WTC11 (cell line): Measurements from ENCODE around the gene CLSTN2. TPM values are rescaled to one million over a fixed set of nuclear protein-coding genes. Genes with fewer than 3 reads are reported as not detected.

Experiments
- ATAC-seq: fragments of 200-7000 bp; cut with Tn5 transposase; 2 replicates; pipeline ENCODE4 v1.10.0; 2021; ENCODE audit warnings: mild to moderate bottlenecking, moderate library complexity
- CTCF ChIA-PET: fragments of 300-600 bp; sonication (Branson Sonifier 250); formaldehyde crosslinking; loops from one replicate; lab custom pipeline; 2021; ENCODE audit warnings: antibody characterized with exemption; lab: Charles Lee
- POLR2A ChIA-PET: fragments of 350-600 bp; sonication (Branson Sonifier 250); formaldehyde crosslinking; loops from one replicate; lab custom pipeline; 2021; ENCODE audit warnings: antibody characterized with exemption; lab: Charles Lee
- DNase-seq: peaks from one replicate; pipeline ENCODE4 v3.0.0; 2021; ENCODE audit warnings: low spot score
- H3K27ac Mint-ChIP-seq: 2 replicates; pipeline ENCODE4 v1.8.0; 2021; ENCODE audit warnings: mixed read lengths
- H3K27me3 Mint-ChIP-seq: 2 replicates; pipeline ENCODE4 v1.8.0; 2021; ENCODE audit warnings: low read depth, mild to moderate bottlenecking, moderate library complexity, mixed read lengths
- H3K36me3 Mint-ChIP-seq: 2 replicates; pipeline ENCODE4 v1.8.0; 2021; ENCODE audit warnings: mixed read lengths
- H3K4me1 Mint-ChIP-seq: 2 replicates; pipeline ENCODE4 v1.8.0; 2022; ENCODE audit warnings: mixed read lengths
- H3K4me3 Mint-ChIP-seq: 2 replicates; pipeline ENCODE4 v1.8.0; 2021; ENCODE audit warnings: mild to moderate bottlenecking, moderate library complexity, mixed read lengths
- H3K9me3 Mint-ChIP-seq: 2 replicates; pipeline ENCODE4 v1.8.0; 2021; ENCODE audit warnings: mixed read lengths
- ATF6 ChIP-seq: sonication (generic); formaldehyde crosslinking; IDR thresholded peaks from 2 replicates; pipeline ENCODE4 v1.8.1; 2023; ENCODE audit warnings: mild to moderate bottlenecking, missing genetic modification reagents
- CREM ChIP-seq: sonication (generic); formaldehyde crosslinking; IDR thresholded peaks from 2 replicates; pipeline ENCODE4 v1.8.1; 2022; ENCODE audit warnings: mild to moderate bottlenecking, missing genetic modification reagents, moderate library complexity
- CTCF ChIP-seq: fragments of 200-600 bp; IDR thresholded peaks from 2 replicates; pipeline ENCODE4 v1.8.0; 2022; ENCODE audit warnings: antibody characterized with exemption
- E2F5 ChIP-seq: sonication (generic); formaldehyde crosslinking; IDR thresholded peaks from 2 replicates; pipeline ENCODE4 v1.8.1; 2022; ENCODE audit warnings: mild to moderate bottlenecking, moderate library complexity, missing genetic modification reagents
- EMX1 ChIP-seq: fragments of 250-450 bp; sonication (Bioruptor Pico); IDR thresholded peaks from 2 replicates; pipeline ENCODE4 v1.8.0; 2021; ENCODE audit warnings: mild to moderate bottlenecking
- ETV6 ChIP-seq: sonication (generic); formaldehyde crosslinking; IDR thresholded peaks from 2 replicates; pipeline ENCODE4 v1.8.1; 2022; ENCODE audit warnings: mild to moderate bottlenecking, missing genetic modification reagents
- FOXJ3 ChIP-seq: sonication (generic); formaldehyde crosslinking; IDR thresholded peaks from 2 replicates; pipeline ENCODE4 v1.9.0; 2021; ENCODE audit warnings: missing genetic modification reagents, mild to moderate bottlenecking, borderline replicate concordance
- GABPB1 ChIP-seq: sonication (generic); formaldehyde crosslinking; IDR thresholded peaks from 2 replicates; pipeline ENCODE4 v1.8.1; 2023; ENCODE audit warnings: mild to moderate bottlenecking, missing genetic modification reagents
- GRHL2 ChIP-seq: fragments of 250-450 bp; sonication (Bioruptor Pico); IDR thresholded peaks from 2 replicates; pipeline ENCODE4 v1.8.0; 2022; ENCODE audit warnings: mild to moderate bottlenecking, moderate library complexity; ENCODE audit not compliant: insufficient replicate concordance, severe bottlenecking
- HMGA2 ChIP-seq: fragments of 250-450 bp; sonication (Bioruptor Pico); IDR thresholded peaks from 2 replicates; pipeline ENCODE4 v1.4.0; 2021; ENCODE audit warnings: mild to moderate bottlenecking, moderate library complexity
- KAT7 ChIP-seq: sonication (generic); formaldehyde crosslinking; IDR thresholded peaks from 2 replicates; pipeline ENCODE4 v1.8.1; 2023; ENCODE audit warnings: missing genetic modification reagents, mild to moderate bottlenecking, borderline replicate concordance
- MAX ChIP-seq: sonication (generic); formaldehyde crosslinking; IDR thresholded peaks from 2 replicates; pipeline ENCODE4 v1.8.0; 2022; ENCODE audit warnings: mild to moderate bottlenecking, missing genetic modification reagents
- NFE2L1 ChIP-seq: sonication (generic); formaldehyde crosslinking; IDR thresholded peaks from 2 replicates; pipeline ENCODE4 v1.8.1; 2023; ENCODE audit warnings: missing genetic modification reagents
- PRDM15 ChIP-seq: sonication (generic); formaldehyde crosslinking; IDR thresholded peaks from 2 replicates; pipeline ENCODE4 v1.8.0; 2022; ENCODE audit warnings: missing genetic modification reagents
- SMAD4 ChIP-seq: sonication (generic); formaldehyde crosslinking; IDR thresholded peaks from 2 replicates; pipeline ENCODE4 v1.8.0; 2022; ENCODE audit warnings: mild to moderate bottlenecking, missing genetic modification reagents
- STAT6 ChIP-seq: sonication (generic); formaldehyde crosslinking; conservative IDR thresholded peaks from 2 replicates; pipeline ENCODE4 v1.8.1; 2023; ENCODE audit warnings: mild to moderate bottlenecking, low read depth, missing genetic modification reagents, moderate library complexity
- TEAD4 ChIP-seq: sonication (generic); formaldehyde crosslinking; IDR thresholded peaks from 2 replicates; pipeline ENCODE4 v1.8.0; 2022; ENCODE audit warnings: mild to moderate bottlenecking, missing genetic modification reagents
- TP53 ChIP-seq: sonication (generic); formaldehyde crosslinking; IDR thresholded peaks from 2 replicates; pipeline ENCODE4 v1.8.1; 2023; ENCODE audit warnings: mild to moderate bottlenecking, missing genetic modification reagents
- ZBTB21 ChIP-seq: sonication (generic); formaldehyde crosslinking; IDR thresholded peaks from 2 replicates; pipeline ENCODE4 v1.8.1; 2023; ENCODE audit warnings: mild to moderate bottlenecking, missing genetic modification reagents, borderline replicate concordance
- ZMAT4 ChIP-seq: fragments of 250-450 bp; sonication (Bioruptor Pico); IDR thresholded peaks from 2 replicates; pipeline ENCODE4 v1.9.0; 2021; ENCODE audit warnings: mild to moderate bottlenecking
- ZNF423 ChIP-seq: fragments of 250-450 bp; sonication (Bioruptor Pico); IDR thresholded peaks from 2 replicates; pipeline ENCODE4 v2.1.2; 2022; ENCODE audit warnings: mild to moderate bottlenecking, moderate library complexity
- total RNA-seq: library from RNA; stranded (reverse); gene quantifications from 3 replicates; pipeline ENCODE4 v1.2.3, GENCODE V29; 2021

Gene CLSTN2
- total RNA-seq, 1 experiment from 2014 or later, result 0.35 TPM

GRCh38 chr3:140196970-140197369, 262.0 kb downstream of the CLSTN2 start:
- CTCF ChIA-PET, result no interaction called here
- peaks cover 11% of the 10 kb centered on the region for H3K36me3 Mint-ChIP-seq
- no peak overlapping the region for H3K4me3 Mint-ChIP-seq
- H3K4me1 Mint-ChIP-seq, result peaks cover 29% of the 10 kb centered on the region
- no peak for TF ChIP-seq CTCF
- no peak for TF ChIP-seq ATF6 (CRISPR knock-in tag)
- TF ChIP-seq E2F5 (CRISPR knock-in tag), result no peak
- no peak for TF ChIP-seq GRHL2 (CRISPR knock-in tag)
- TF ChIP-seq GABPB1 (CRISPR knock-in tag), result no peak
- H3K9me3 Mint-ChIP-seq, result peaks cover 22% of the 10 kb centered on the region
- POLR2A ChIA-PET, result no interaction called here
- ATAC-seq, result no peak
- no peak for DNase-seq
- peaks cover 10% of the 10 kb centered on the region for H3K27me3 Mint-ChIP-seq
- H3K27ac Mint-ChIP-seq, result no peak overlapping the region

- Mint-ChIP-seq H3K9me3 (peaks cover 19% of the 10 kb centered on the region), H3K27ac (no peak overlapping the region), H3K4me3 (no peak overlapping the region), H3K4me1 (peaks cover 42% of the 10 kb centered on the region), H3K27me3 (peaks cover 21% of the 10 kb centered on the region), H3K36me3 (peaks cover 16% of the 10 kb centered on the region)
- ATAC-seq (no peak), DNase-seq (no peak)
- CTCF ChIA-PET, result no interaction called here
- POLR2A ChIA-PET, result no interaction called here
- TF ChIP-seq TEAD4 (no peak), EMX1 (CRISPR knock-in tag) (no peak), ETV6 (CRISPR knock-in tag) (no peak), HMGA2 (CRISPR knock-in tag) (no peak), ZNF423 (CRISPR knock-in tag) (no peak), KAT7 (CRISPR knock-in tag) (no peak), NFE2L1 (CRISPR knock-in tag) (no peak), PRDM15 (CRISPR knock-in tag) (no peak), TP53 (CRISPR knock-in tag) (no peak), FOXJ3 (CRISPR knock-in tag) (no peak), ZBTB21 (CRISPR knock-in tag) (no peak), MAX (CRISPR knock-in tag) (no peak), ZMAT4 (no peak), STAT6 (CRISPR knock-in tag) (no peak), CREM (CRISPR knock-in tag) (no peak), ATF6 (CRISPR knock-in tag) (no peak), SMAD4 (no peak), GRHL2 (CRISPR knock-in tag) (no peak)
These were observed 263.3 kb downstream of the CLSTN2 start for GRCh38 chr3:140198242-140198641.
